GM12891 (cell line): ENCODE measurements around the gene ACSL4.
"Not testable (repeated sequence)": the region's sequence is repeated elsewhere in the genome, so short reads cannot be mapped to it uniquely, and the experiment has no call there.

Experiments used
- DNase-seq: peaks from one replicate; pipeline ENCODE4 v3.0.0; 2011; ENCODE audit warnings: low spot score; ENCODE audit not compliant: insufficient read length
- FAIRE-seq: peaks from 2 replicates; lab custom pipeline; 2011; peaks lifted over from hg19 to GRCh38; lab: Jason Lieb, UNC
- PAX5 ChIP-seq: IDR thresholded peaks from 2 replicates; pipeline ENCODE4 v1.6.1; 2011; ENCODE audit warnings: low read length, moderate library complexity, mild to moderate bottlenecking; ENCODE audit not compliant: insufficient read depth, severe bottlenecking
- POLR2A ChIP-seq: IDR thresholded peaks from 2 replicates; pipeline ENCODE4 v1.6.1; 2011; ENCODE audit warnings: low read depth, low read length, control low read depth
- POLR2AphosphoS5 ChIP-seq: IDR thresholded peaks from 2 replicates; pipeline ENCODE4 v1.6.1; 2011; ENCODE audit warnings: low read depth, low read length, control low read depth
- POU2F2 ChIP-seq: IDR thresholded peaks from 2 replicates; pipeline ENCODE4 v1.6.1; 2011; ENCODE audit warnings: low read depth, mild to moderate bottlenecking, control low read depth, low read length, moderate library complexity
- SPI1 ChIP-seq: IDR thresholded peaks from 2 replicates; pipeline ENCODE4 v1.6.1; 2011; ENCODE audit warnings: low read depth, low read length, control low read depth
- TAF1 ChIP-seq: IDR thresholded peaks from 2 replicates; pipeline ENCODE4 v1.6.1; 2011; ENCODE audit warnings: low read depth, low read length, control low read depth

The ACSL4 gene

GRCh38 chrX:109655502-109656201 lies 77.4 kb downstream of the ACSL4 start:
- DNase-seq (no peak), FAIRE-seq (no peak)

GRCh38 chrX:109654516-109655109 lies 78.4 kb downstream of the ACSL4 start:
- DNase-seq, result no peak
- TF ChIP-seq SPI1, result no peak
- no peak for TF ChIP-seq PAX5
- TF ChIP-seq POLR2AphosphoS5, result no peak
- peak; percentile 43 for FAIRE-seq

More at GRCh38 chrX:109655502-109656201, 77.4 kb downstream of the ACSL4 start:
- TF ChIP-seq TAF1 (no peak), PAX5 (no peak), POLR2A (no peak), POU2F2 (no peak), SPI1 (no peak), POLR2AphosphoS5 (no peak)

GRCh38 chrX:109644671-109645070 lies 88.4 kb downstream of the ACSL4 start:
- not testable (repeated sequence) for FAIRE-seq, DNase-seq

- no peak for DNase-seq
- FAIRE-seq, result no peak
- TF ChIP-seq TAF1, result no peak
- no peak for TF ChIP-seq POU2F2
- no peak for TF ChIP-seq PAX5
- no peak for TF ChIP-seq SPI1
- TF ChIP-seq POLR2AphosphoS5, result no peak
- TF ChIP-seq POLR2A, result no peak
Observed at GRCh38 chrX:109643687-109644086, 89.4 kb downstream of the ACSL4 start.

- TF ChIP-seq PAX5 (no peak), POLR2A (no peak), TAF1 (no peak), POU2F2 (no peak), SPI1 (no peak), POLR2AphosphoS5 (no peak)
- no peak for DNase-seq
- no peak for FAIRE-seq
Observed at GRCh38 chrX:109638158-109638557, 94.9 kb downstream of the ACSL4 start.

GRCh38 chrX:109637477-109637876 lies 95.6 kb downstream of the ACSL4 start:
- FAIRE-seq, result not testable (repeated sequence)

GRCh38 chrX:109635146-109635545 lies 97.9 kb downstream of the ACSL4 start:
- no peak for FAIRE-seq
- DNase-seq, result no peak
- TF ChIP-seq POLR2A, result no peak
- TF ChIP-seq PAX5, result no peak
- TF ChIP-seq TAF1, result no peak
- TF ChIP-seq POU2F2, result no peak
- no peak for TF ChIP-seq POLR2AphosphoS5
- TF ChIP-seq SPI1, result no peak

More at GRCh38 chrX:109637477-109637876, 95.6 kb downstream of the ACSL4 start:
- not testable (repeated sequence) for DNase-seq

- FAIRE-seq, result peak; percentile 45
- no peak for DNase-seq
Observed at GRCh38 chrX:109632906-109633504, 100.1 kb downstream of the ACSL4 start.

GRCh38 chrX:109629310-109629709 lies 103.7 kb downstream of the ACSL4 start:
- TF ChIP-seq PAX5, result no peak
- no peak for FAIRE-seq
- DNase-seq, result no peak

More at GRCh38 chrX:109632906-109633504, 100.1 kb downstream of the ACSL4 start:
- no peak for TF ChIP-seq POU2F2
- TF ChIP-seq POLR2A, result no peak
- no peak for TF ChIP-seq TAF1
- TF ChIP-seq POLR2AphosphoS5, result no peak
- TF ChIP-seq PAX5, result no peak
- no peak for TF ChIP-seq SPI1

- FAIRE-seq, result peak; percentile 13
- TF ChIP-seq TAF1 (no peak), POLR2A (no peak), SPI1 (no peak), POU2F2 (no peak), PAX5 (no peak), POLR2AphosphoS5 (no peak)
- DNase-seq, result no peak
Observed at GRCh38 chrX:109626637-109627036, 106.4 kb downstream of the ACSL4 start.
